COLO668 (cell line): ENCODE data around the gene SPPL2B.
"Not testable (repeated sequence)": the region's sequence is repeated elsewhere in the genome, so short reads cannot be mapped to it uniquely, and the experiment has no call there.

Experiments
- DNase-seq: peaks from one replicate; lab custom pipeline; 2025; ENCODE audit not compliant: unreplicated experiment; lab: John Stamatoyannopoulos, UW

Gene SPPL2B

GRCh38 chr19:2336528-2337328, 8.2 kb downstream of the SPPL2B start:
- DNase-seq = no peak

- DNase-seq = peak; percentile 96
These were observed 8.8 kb downstream of the SPPL2B start for GRCh38 chr19:2337329-2337707.

GRCh38 chr19:2338055-2338615, 9.7 kb downstream of the SPPL2B start:
- no peak for DNase-seq

- peak; percentile 54 for DNase-seq
These were observed 10.5 kb downstream of the SPPL2B start for GRCh38 chr19:2338751-2339643.

GRCh38 chr19:2339644-2340310, 11.3 kb downstream of the SPPL2B start:
- DNase-seq = no peak

GRCh38 chr19:2340496-2341243, 12.2 kb downstream of the SPPL2B start:
- no peak for DNase-seq

- no peak for DNase-seq
These were observed 12.8 kb downstream of the SPPL2B start for GRCh38 chr19:2341244-2341751.

- DNase-seq = no peak
These were observed 13.5 kb downstream of the SPPL2B start for GRCh38 chr19:2341982-2342381.

GRCh38 chr19:2342656-2343288, 14.3 kb downstream of the SPPL2B start:
- no peak for DNase-seq

- no peak for DNase-seq
These were observed 15.0 kb downstream of the SPPL2B start for GRCh38 chr19:2343289-2343982.

GRCh38 chr19:2344381-2344870, 15.9 kb downstream of the SPPL2B start:
- DNase-seq = no peak

GRCh38 chr19:2345076-2345475, 16.6 kb downstream of the SPPL2B start:
- DNase-seq = no peak

- peak; percentile 91 for DNase-seq
These were observed 17.5 kb downstream of the SPPL2B start for GRCh38 chr19:2345794-2346663.

- DNase-seq = not testable (repeated sequence)
These were observed 21.3 kb downstream of the SPPL2B start for GRCh38 chr19:2349818-2350217.

- no peak for DNase-seq
These were observed 22.2 kb downstream of the SPPL2B start for GRCh38 chr19:2350656-2351055.

GRCh38 chr19:2351591-2351990, 23.1 kb downstream of the SPPL2B start:
- no peak for DNase-seq

GRCh38 chr19:2352121-2352520, 23.6 kb downstream of the SPPL2B start:
- no peak for DNase-seq
